B cell (primary cell): ENCODE measurements around the gene SEZ6L. TPM values are rescaled to one million over a fixed set of nuclear protein-coding genes. Genes with fewer than 3 reads are reported as not detected.

Source experiments
- ATAC-seq: fragments of 200-7000 bp; cut with Tn5 transposase; one replicate; pipeline ENCODE4 v1.10.0; 2021; ENCODE audit warnings: low read depth, mild to moderate bottlenecking, moderate number of reproducible peaks, moderate library complexity
- CTCF ChIA-PET: fragments of 350-600 bp; sonication (Branson Sonifier 250); formaldehyde crosslinking; loops from one replicate; lab custom pipeline; 2021; ENCODE audit warnings: antibody characterized with exemption, inconsistent platforms; lab: Charles Lee
- POLR2A ChIA-PET: fragments of 350-600 bp; sonication (Branson Sonifier 250); formaldehyde crosslinking; loops from one replicate; lab custom pipeline; 2021; ENCODE audit warnings: antibody characterized with exemption; lab: Charles Lee
- DNase-seq: peaks from one replicate; pipeline ENCODE4 v3.0.0; 2013
- H2AFZ ChIP-seq: 2 replicates; pipeline ENCODE4 v1.6.1; 2012; ENCODE audit warnings: mild to moderate bottlenecking, low read depth, low read length; ENCODE audit not compliant: insufficient read depth, poor library complexity, severe bottlenecking
- H3K27ac ChIP-seq, 2 donors: 1 replicate in 1 of 2; 2 replicates in 1 of 2; pipeline ENCODE4 v1.5.1; 2012 to 2013; ENCODE audit warnings: low read length in 2 of 2, mild to moderate bottlenecking in 2 of 2, moderate library complexity in 1 of 2
- H3K27me3 ChIP-seq, 4 experiments: fragments of 200-600 bp in 1 of 4; sonication (generic) in 1 of 4; replicated peaks in 1 of 4; 1 replicate in 2 of 4; 2 replicates in 2 of 4; pipeline versions ENCODE4 v1.6.1 to v1.7.0; 2013 to 2016; ENCODE audit warnings: low read length in 3 of 4, mild to moderate bottlenecking in 2 of 4, mixed read lengths in 1 of 4, moderate library complexity in 1 of 4; ENCODE audit not compliant: insufficient read depth in 4 of 4, control insufficient read depth in 3 of 4; ENCODE audit errors: control extremely low read depth in 1 of 4
- H3K36me3 ChIP-seq, 2 experiments: replicated peaks in 1 of 2; 1 replicate in 1 of 2; 2 replicates in 1 of 2; pipeline versions ENCODE4 v1.6.1 to v1.7.1; 2013; ENCODE audit warnings: low read length in 1 of 2; ENCODE audit not compliant: insufficient read depth in 2 of 2, control insufficient read depth in 1 of 2; ENCODE audit errors: control extremely low read depth in 1 of 2, extremely low read depth in 1 of 2
- H3K4me1 ChIP-seq, 2 donors: fragments of 200-600 bp in 1 of 2; sonication (generic) in 1 of 2; 1 replicate in 1 of 2; 2 replicates in 1 of 2; pipeline versions ENCODE4 v1.5.1 to v1.6.1; 2013 to 2017; ENCODE audit warnings: low read length in 2 of 2; ENCODE audit not compliant: control insufficient read depth in 2 of 2, insufficient read depth in 2 of 2
- H3K4me2 ChIP-seq: replicated peaks from 2 replicates; pipeline ENCODE3; 2012; ENCODE audit warnings: mild to moderate bottlenecking, low read depth, low read length; ENCODE audit not compliant: poor library complexity, severe bottlenecking
- H3K4me3 ChIP-seq, 5 experiments: fragments of 200-600 bp in 1 of 5; sonication (generic) in 1 of 5; 1 replicate in 3 of 5; 2 replicates in 2 of 5; pipeline versions ENCODE4 v1.5.1 to v1.7.0; 2011 to 2016; ENCODE audit warnings: low read length in 4 of 5, mild to moderate bottlenecking in 4 of 5, low read depth in 2 of 5, control low read depth in 1 of 5, moderate library complexity in 1 of 5; ENCODE audit not compliant: insufficient read depth in 1 of 5; ENCODE audit errors: control extremely low read depth in 1 of 5, extremely low read depth in 1 of 5
- H3K79me2 ChIP-seq: fragments of 200-600 bp; sonication (generic); one replicate; pipeline ENCODE4 v1.6.0; 2016; ENCODE audit warnings: low read length; ENCODE audit not compliant: control insufficient read depth, insufficient read depth
- H3K9ac ChIP-seq: fragments of 200-600 bp; sonication (generic); 2 replicates; pipeline ENCODE4 v1.6.1; 2017; ENCODE audit warnings: mild to moderate bottlenecking, low read length, moderate library complexity
- H3K9me3 ChIP-seq, 3 donors: one replicate each; pipeline versions ENCODE4 v1.6.1 to v1.7.1; 2013; ENCODE audit warnings: low read length in 2 of 3; ENCODE audit not compliant: control insufficient read depth in 2 of 3, insufficient read depth in 1 of 3; ENCODE audit errors: control extremely low read depth in 1 of 3
- H4K20me1 ChIP-seq: 2 replicates; pipeline ENCODE4 v1.6.0; 2012; ENCODE audit warnings: mild to moderate bottlenecking, low read length; ENCODE audit not compliant: insufficient read depth, control insufficient read depth, poor library complexity, severe bottlenecking
- H3K27ac Mint-ChIP-seq: one replicate; pipeline ENCODE4 v1.8.0; 2021; ENCODE audit warnings: mixed read lengths
- H3K27me3 Mint-ChIP-seq: one replicate; pipeline ENCODE4 v1.8.0; 2021; ENCODE audit warnings: mixed read lengths
- H3K4me1 Mint-ChIP-seq: one replicate; pipeline ENCODE4 v1.8.0; 2021; ENCODE audit warnings: mixed read lengths
- H3K4me3 Mint-ChIP-seq: one replicate; pipeline ENCODE4 v1.8.0; 2021; ENCODE audit warnings: mixed read lengths
- H3K9me3 Mint-ChIP-seq: one replicate; pipeline ENCODE4 v1.8.0; 2022; ENCODE audit warnings: mixed read lengths; ENCODE audit not compliant: insufficient read depth
- CTCF ChIP-seq: fragments of 200-600 bp; IDR thresholded peaks from one replicate; pipeline ENCODE4 v1.8.0; 2022; ENCODE audit warnings: antibody characterized with exemption, mild to moderate bottlenecking
- EZH2 ChIP-seq: IDR thresholded peaks from 2 replicates; pipeline ENCODE4 v1.6.1; 2012; ENCODE audit warnings: borderline replicate concordance, low read depth, mild to moderate bottlenecking, moderate library complexity, low read length; ENCODE audit not compliant: insufficient read depth, poor library complexity, severe bottlenecking
- WGBS: methylation state at CpG from one replicate; pipeline ENCODE4 v1.1.5; 2013; ENCODE audit warnings: missing lambda C conversion rate; ENCODE audit not compliant: insufficient coverage; 5-methylcytosine and 5-hydroxymethylcytosine counted together
- intact Hi-C: fragments of 100-400 bp; cut with micrococcal nuclease; formaldehyde crosslinking; loops from one replicate; pipeline ENCODE4 v1.10.0; 2022
- polyA minus RNA-seq: library from RNA; depleted of rRNA, polyadenylated mRNA; stranded (reverse); fragments of >200 nt; gene quantifications from 2 replicates; pipeline ENCODE4 v1.2.3, GENCODE V29; 2012
- polyA plus RNA-seq: library from polyadenylated mRNA; depleted of rRNA; stranded (reverse); fragments of >200 nt; gene quantifications from 2 replicates; pipeline ENCODE4 v1.2.3, GENCODE V29; 2012
- total RNA-seq, 2 donors: library from RNA; stranded (reverse); fragments of 120-200 nt in 1 of 2; gene quantifications; 1 replicate in 1 of 2; 2 replicates in 1 of 2; pipeline versions ENCODE4 v1.2.3 to v1.2.4, GENCODE V29; 2013 to 2022

SEZ6L gene
- not detected in 2 replicates for total RNA-seq
- total RNA-seq (2013), result 0.16 TPM
- polyA plus RNA-seq, result 0.04 and 0.39 TPM in 2 replicates
- 0.14 and 0.17 TPM in 2 replicates for polyA minus RNA-seq

GRCh38 chr22:26169315-26170111 lies at the start of gene SEZ6L:
TSS of gene SEZ6L (plus strand) at chr22:26169462. CDS start at chr22:26169670, 208 bp downstream.
- H3K27ac ChIP-seq, result no peak within 1 kb of the TSS
- peaks cover 14% of the 10 kb centered on the region for H3K4me1 Mint-ChIP-seq
- H3K27me3 ChIP-seq, result peaks cover 0 to 47% (median 25%) of the 10 kb centered on the region in 4 experiments
- ChIA-PET POLR2A (no interaction called here), CTCF (interaction anchor here (0.8 to 1.0 kb wide), 2 partner anchors 10 to 16 kb away, joined by 3 read pairs; no protein-coding TSS in a partner anchor)
- ATAC-seq (peak; percentile 39), DNase-seq (peak; percentile 35)
- TF ChIP-seq CTCF (no peak), EZH2 (no peak)
- H3K9ac ChIP-seq, result peak within 1 kb of the TSS; percentile 40
- H3K9me3 Mint-ChIP-seq, result no peaks in the 10 kb centered on the region
- intact Hi-C loops, result no loop called here
- H3K27ac Mint-ChIP-seq, result no peak within 1 kb of the TSS
- H3K4me3 ChIP-seq, result peak within 1 kb of the TSS in 3 of 5 experiments; percentile 35 to 46 (median 43)
- H3K4me3 Mint-ChIP-seq, result peak within 1 kb of the TSS; percentile 75
- H3K79me2 ChIP-seq, result no peaks in the 10 kb centered on the region
- H2AFZ ChIP-seq, result peak within 1 kb of the TSS; percentile 48
- no peaks in the 10 kb centered on the region for H3K36me3 ChIP-seq
- peaks cover 80% of the 10 kb centered on the region for H3K27me3 Mint-ChIP-seq
- peaks cover 0 to 18% (median 1%) of the 10 kb centered on the region in 3 donors for H3K9me3 ChIP-seq
- no peaks in the 10 kb centered on the region for H4K20me1 ChIP-seq
- peak within 1 kb of the TSS; percentile 80 for H3K4me2 ChIP-seq
- 2% methylated on average over 84 of the region's 92 CpGs for WGBS
- H3K4me1 ChIP-seq, result peaks cover 16 to 18% of the 10 kb centered on the region in 2 donors

- intact Hi-C loops, result no loop called here
- ATAC-seq (no peak), DNase-seq (no peak)
- Histone ChIP-seq H3K27me3 (no peaks in the 10 kb centered on the region), H3K79me2 (no peaks in the 10 kb centered on the region), H3K36me3 (no peaks in the 10 kb centered on the region), H4K20me1 (no peaks in the 10 kb centered on the region), H3K4me3 (no peak overlapping the region), H3K27ac (no peak overlapping the region), H3K4me2 (no peak overlapping the region), H3K4me1 (no peaks in the 10 kb centered on the region), H3K9ac (no peak overlapping the region), H2AFZ (no peak overlapping the region), H3K9me3 (no peaks in the 10 kb centered on the region)
- ChIA-PET CTCF (no interaction called here), POLR2A (no interaction called here)
- Mint-ChIP-seq H3K27ac (no peak overlapping the region), H3K4me3 (no peak overlapping the region), H3K4me1 (no peaks in the 10 kb centered on the region), H3K9me3 (no peaks in the 10 kb centered on the region), H3K27me3 (peaks cover 27% of the 10 kb centered on the region)
- WGBS, result no CpG with 5 or more reads among the region's 4 CpGs
- TF ChIP-seq CTCF (no peak), EZH2 (no peak)
These were observed 46.3 kb upstream of the SEZ6L start for GRCh38 chr22:26122920-26123468.
